ENCODE results near the gene CSNK2A2.

CSNK2A2 gene

GRCh38 chr16:58129097-58129936 is 68.6 kb downstream of the CSNK2A2 start, which contains the start of gene CFAP20:
Gene CFAP20, minus strand, starts transcription at chr16:58129381. Its CDS starts 266 bp downstream, at chr16:58129115.
- peak; percentile 99 for DNase-seq

GRCh38 chr16:58128711-58129096 is 69.2 kb downstream of the CSNK2A2 start:
- no peak for DNase-seq

GRCh38 chr16:58128181-58128631 is 69.7 kb downstream of the CSNK2A2 start:
- no peak for DNase-seq

GRCh38 chr16:58127634-58128033 is 70.3 kb downstream of the CSNK2A2 start:
- DNase-seq = no peak

- no peak for DNase-seq
Observed at GRCh38 chr16:58127033-58127556, 70.8 kb downstream of the CSNK2A2 start.

- DNase-seq = no peak
Observed at GRCh38 chr16:58126451-58126961, 71.4 kb downstream of the CSNK2A2 start.

DNA sequence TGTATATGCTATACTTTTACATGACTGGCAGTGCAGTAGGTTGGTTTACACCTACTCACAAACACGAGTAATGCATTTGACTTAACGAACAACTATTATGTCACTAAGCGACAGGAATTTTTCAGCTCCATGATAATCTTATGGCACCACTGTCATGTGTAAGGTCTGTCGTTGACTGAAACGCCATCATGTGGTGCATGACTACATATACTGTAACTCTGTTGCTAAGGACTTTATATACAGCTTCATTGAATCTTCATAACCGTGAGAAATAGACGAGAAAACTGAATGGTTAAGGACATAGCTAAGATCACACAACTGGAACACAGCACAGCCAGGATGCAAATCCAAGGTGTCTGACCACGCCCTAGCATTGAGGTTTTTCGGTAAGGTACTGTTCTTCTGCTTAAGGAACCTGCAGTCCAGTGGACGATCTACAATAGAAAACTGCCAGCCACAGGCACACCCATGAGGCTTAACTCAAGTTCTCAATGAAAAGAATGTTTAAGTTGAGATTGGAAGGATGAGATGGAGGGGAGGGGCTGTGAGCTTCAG is 72.0 kb downstream of the CSNK2A2 start:
- no peak for DNase-seq

DNA sequence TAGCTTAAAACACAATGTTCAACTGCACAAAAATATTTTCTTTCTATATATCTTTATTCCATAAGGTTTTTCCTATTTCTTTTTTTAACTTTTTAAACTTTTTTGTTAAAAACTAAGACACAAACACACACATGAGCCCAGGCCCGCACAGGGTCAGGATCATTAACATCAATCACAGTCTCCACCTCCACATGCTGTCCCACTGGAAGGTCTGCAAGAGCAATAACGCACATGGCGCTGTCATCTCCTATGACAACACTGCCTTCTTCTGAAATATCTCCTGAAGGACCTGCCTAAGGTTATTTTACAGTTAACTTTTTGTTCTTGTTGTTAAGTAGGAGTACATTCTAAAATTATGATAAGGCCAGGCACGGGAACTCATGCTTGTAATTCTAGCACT is 72.9 kb downstream of the CSNK2A2 start:
- DNase-seq = no peak

GRCh38 chr16:58124601-58124915 is 73.3 kb downstream of the CSNK2A2 start:
- DNase-seq = no peak

GRCh38 chr16:58123896-58124600 is 73.9 kb downstream of the CSNK2A2 start:
- DNase-seq = no peak

GRCh38 chr16:58121132-58121531 is 76.8 kb downstream of the CSNK2A2 start:
- DNase-seq = no peak

DNA sequence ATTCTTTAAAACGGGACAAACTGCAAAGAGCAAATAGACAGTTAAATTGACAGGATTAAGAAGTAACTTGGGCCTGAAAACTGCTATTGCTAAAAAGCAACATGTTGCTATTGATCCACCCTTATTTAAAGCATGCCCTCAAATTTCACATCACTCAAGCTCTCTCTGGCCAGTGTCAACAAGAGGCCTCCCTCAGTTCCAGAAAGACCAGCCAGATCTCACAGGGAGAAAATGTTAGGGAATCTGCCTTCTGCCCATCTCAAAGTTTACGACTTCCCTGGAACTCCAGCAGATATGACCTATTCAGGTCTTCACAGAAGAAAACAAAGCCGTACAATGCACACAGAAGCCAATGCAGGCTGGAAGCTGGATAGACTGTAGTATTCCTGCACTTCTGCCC is 77.7 kb downstream of the CSNK2A2 start:
- no peak for DNase-seq

DNA sequence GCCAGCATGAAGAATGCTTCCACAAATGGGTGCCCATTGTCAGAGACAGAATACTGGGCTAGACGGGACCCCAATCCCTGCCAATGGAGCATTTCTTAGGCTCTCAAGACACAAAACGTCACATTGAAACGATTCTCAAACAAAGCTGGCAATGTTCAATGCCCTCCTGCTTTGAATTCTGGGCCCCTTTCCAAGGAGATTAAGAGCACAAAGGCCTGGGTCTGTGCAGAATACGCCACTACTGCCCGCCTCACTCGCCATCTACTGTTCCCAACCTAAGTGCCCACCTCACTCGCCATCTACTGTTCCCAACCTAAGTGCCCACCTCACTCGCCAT is 78.4 kb downstream of the CSNK2A2 start:
- no peak for DNase-seq

GRCh38 chr16:58118801-58119508 is 79.0 kb downstream of the CSNK2A2 start:
- no peak for DNase-seq

GRCh38 chr16:58116529-58116928 is 81.4 kb downstream of the CSNK2A2 start:
- no peak for DNase-seq

GRCh38 chr16:58116081-58116480 is 81.8 kb downstream of the CSNK2A2 start:
- no peak for DNase-seq

DNA sequence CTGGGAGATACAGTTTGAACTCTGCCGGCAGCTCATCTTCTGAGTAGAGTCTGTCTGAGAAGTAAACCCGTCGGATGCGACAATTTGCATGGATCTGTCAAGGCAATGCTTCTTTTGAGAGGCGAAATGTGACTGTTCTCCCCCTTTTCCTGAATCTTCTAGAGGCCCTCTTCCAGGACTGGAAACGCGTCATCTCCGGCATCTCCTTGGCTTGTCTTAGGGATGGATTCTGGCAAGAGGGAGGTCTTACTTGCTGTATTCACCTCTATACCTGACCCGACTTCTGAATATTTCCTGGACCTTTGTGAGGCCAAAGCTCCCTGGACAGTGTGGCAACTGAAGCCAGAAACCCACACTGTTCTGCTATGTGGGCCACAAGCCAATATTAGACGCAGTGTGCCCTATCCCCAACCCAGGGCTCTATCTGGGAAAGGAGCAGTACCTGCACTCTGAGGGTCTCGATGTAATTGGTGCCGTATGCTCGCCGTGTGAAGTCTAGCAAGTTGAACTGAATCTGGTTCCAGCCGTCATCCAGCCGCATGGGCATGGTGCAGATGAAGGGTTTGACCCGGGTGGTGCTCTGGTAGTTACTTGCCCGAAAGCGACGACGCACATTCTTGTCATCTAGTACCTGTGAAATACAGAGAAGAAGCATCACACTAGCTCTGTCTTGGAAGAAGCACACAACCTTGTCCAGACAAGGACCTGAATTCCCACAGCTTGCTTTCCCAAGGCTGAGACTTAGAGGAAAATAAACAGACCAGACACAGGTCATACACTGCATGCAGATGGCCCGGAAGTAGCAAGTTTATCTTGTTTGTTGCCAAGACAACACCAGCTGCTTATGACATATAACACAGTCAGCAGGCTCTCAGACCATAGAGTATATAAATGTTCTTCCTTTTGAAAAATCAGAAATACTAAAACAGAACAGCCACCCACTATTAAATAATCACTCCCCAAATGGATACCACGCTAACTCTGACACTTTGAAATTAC is 82.8 kb downstream of the CSNK2A2 start:
- no peak for DNase-seq

GRCh38 chr16:58111302-58111627 is 86.6 kb downstream of the CSNK2A2 start:
- DNase-seq = no peak

DNA sequence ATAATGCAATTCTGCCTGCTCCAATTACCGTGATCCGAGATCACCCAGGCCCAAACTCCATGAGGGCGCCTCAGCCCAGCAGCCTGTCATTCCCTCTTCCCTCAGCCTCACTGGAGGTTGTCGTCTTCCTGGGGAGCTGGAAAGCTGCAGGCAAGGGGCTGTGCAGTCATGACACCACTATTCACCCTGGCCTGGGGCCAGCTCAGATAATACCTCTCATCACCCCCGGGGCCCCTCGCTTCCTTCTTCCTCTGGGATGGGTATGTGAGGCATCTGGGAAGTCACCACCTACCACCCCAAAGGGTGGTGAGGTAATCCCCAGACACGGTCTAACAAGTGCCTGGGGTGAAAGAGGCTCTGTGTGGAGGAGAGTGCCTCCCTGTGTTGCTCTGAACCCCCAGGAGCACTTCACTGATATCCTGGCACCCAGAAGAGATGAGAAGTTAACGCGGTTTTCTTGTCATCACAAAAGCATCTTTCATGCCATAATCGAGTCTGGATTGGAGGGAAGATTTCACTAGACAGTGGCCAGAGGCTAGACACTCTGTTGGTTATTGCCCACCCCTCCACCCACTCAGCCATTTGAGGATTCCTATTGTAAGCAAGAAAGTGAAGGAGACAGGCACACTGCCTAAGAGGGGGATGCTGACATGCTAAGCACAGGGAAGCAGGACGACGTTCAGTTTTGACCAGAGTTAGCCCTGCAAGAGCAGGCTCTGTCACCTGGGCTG is 87.2 kb downstream of the CSNK2A2 start:
- no peak for DNase-seq

DNA sequence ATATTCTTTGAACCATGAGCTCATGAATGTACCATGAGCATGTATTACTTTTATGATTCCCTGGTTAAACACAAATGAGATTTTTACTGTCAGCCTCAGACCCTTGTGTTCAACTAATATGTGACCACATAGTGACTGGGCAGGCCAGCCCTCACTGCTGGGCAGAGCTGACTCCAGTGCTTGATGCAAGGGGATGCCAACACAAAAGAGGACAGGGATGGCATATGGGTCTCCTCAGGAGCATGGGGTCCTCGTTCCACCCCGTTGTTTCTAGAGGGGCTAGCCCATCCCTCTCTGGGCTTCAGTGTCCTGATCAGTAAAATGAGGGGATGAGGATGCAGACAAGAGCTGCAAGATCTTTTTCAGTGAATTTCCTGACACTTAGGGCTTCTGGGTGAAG is 88.0 kb downstream of the CSNK2A2 start:
- DNase-seq = no peak

DNA sequence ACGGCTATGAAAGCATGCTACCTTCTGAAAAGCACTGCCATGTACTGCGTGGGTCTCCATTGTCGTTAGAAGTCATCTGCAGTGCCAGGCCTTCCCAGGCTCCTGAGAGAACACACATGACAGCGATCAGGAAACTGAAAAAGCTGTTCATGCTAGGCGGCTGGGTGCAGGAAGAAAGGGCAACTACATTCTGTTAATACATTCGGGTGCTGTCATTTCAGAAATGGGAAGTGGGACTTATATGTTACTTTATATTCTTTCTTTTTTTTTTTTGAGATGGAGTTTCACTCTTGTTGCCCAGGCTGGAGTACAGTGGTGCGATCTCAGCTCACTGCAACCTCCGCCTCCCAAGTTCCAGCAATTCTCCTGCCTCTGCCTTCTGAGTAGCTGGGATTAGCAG is 88.6 kb downstream of the CSNK2A2 start:
- DNase-seq = no peak
